GM12874 (cell line): Measurements from ENCODE around the gene RASSF10.

Experiments
- TF ChIP-seq, protein P1 (sequence below): IDR thresholded peaks from 2 replicates; pipeline ENCODE4 v1.5.1; 2011; ENCODE audit warnings: low read depth, mild to moderate bottlenecking, control low read depth, low read length, moderate library complexity; ENCODE audit not compliant: insufficient read depth

Gene RASSF10

DNA sequence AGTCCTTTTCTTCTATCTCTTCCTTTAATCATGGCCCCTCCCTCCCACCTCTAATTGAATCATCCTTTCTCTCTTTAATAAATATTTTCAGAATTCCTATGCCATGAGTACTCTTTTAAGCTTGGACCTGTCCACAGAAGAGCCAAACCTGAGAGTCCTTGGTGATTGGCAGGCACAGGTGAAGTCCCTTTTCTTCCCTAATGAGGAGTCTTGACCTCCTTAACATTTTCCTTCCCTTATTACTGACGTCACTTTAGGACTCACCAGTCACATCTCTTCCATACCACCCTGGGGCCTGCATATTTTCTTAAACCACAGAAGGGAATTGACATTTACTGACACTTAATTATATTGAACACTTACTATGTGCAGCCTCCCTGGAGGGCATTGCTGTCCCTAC, 41.0 kb upstream of the RASSF10 start:
- TF ChIP-seq, protein P1, sequence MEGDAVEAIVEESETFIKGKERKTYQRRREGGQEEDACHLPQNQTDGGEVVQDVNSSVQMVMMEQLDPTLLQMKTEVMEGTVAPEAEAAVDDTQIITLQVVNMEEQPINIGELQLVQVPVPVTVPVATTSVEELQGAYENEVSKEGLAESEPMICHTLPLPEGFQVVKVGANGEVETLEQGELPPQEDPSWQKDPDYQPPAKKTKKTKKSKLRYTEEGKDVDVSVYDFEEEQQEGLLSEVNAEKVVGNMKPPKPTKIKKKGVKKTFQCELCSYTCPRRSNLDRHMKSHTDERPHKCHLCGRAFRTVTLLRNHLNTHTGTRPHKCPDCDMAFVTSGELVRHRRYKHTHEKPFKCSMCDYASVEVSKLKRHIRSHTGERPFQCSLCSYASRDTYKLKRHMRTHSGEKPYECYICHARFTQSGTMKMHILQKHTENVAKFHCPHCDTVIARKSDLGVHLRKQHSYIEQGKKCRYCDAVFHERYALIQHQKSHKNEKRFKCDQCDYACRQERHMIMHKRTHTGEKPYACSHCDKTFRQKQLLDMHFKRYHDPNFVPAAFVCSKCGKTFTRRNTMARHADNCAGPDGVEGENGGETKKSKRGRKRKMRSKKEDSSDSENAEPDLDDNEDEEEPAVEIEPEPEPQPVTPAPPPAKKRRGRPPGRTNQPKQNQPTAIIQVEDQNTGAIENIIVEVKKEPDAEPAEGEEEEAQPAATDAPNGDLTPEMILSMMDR: no peak

DNA sequence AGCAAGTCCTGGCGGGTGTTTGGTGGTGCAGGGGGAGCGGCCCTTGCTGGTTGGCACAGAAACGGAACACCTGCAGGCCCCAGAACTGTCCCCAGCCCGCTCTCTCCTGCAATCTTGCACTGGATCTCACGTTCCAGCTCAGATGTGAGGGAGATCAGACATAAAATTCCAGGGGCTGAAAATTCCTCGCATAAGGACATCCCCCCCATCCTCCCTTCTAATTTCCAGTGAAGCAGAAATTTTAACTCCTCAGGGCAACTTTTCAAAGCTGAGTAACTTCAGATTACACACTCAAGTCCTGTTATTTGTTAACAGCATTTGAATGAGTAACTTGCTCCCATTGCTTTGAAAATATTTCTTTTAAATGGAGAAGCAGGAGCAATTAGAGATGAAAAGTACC, 40.3 kb upstream of the RASSF10 start:
- TF ChIP-seq, protein P1: no peak

DNA sequence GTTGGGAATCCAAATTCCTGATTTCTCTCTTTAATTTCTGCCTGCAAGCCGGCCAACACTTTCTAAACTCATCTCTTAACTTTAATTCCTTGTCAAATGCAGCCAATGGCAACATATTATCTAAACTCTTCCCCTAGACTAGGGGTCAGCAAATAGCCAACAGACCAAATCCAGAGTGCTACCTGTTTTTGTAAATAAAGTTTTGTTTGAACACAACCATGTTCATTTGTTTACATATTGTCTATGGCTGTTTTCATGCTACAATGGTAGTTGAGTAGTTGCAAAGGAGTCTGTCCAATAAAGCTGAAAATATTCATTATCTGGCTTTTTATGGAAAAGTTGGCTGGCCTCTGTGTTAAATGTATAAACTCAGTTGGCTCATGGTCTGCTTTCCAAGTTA, 37.2 kb upstream of the RASSF10 start:
- TF ChIP-seq, protein P1: no peak

DNA sequence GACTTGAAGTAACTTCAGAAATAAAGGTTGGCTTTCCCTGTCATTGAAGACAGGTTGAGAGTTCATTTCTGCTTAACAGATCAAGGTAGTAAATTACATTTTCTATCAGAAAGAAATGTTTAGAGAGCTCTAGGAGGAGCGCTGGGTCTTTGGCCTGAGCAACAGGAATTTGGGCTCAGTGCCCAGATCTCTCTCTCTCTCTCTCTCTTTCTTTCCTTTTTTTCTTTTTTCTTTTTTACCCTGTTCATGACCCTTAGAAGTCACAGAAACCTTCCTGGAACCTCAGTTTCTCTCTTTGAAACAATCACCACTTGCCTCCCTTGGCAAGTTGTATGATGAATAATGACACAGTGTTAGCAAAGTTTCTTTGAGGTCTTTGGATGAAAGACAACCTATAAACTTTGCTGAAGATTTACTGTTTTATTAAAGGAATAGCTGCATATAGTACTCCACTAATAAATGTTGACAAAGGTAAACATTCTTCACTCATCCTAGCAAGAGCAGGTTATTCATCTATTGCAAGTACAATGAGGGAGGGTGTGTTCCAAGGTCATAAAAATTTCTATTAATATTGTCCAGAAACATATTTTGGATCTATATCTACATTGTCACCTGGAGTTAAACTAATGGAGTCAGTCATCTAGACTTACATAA, 35.5 kb upstream of the RASSF10 start:
- TF ChIP-seq, protein P1: no peak

DNA sequence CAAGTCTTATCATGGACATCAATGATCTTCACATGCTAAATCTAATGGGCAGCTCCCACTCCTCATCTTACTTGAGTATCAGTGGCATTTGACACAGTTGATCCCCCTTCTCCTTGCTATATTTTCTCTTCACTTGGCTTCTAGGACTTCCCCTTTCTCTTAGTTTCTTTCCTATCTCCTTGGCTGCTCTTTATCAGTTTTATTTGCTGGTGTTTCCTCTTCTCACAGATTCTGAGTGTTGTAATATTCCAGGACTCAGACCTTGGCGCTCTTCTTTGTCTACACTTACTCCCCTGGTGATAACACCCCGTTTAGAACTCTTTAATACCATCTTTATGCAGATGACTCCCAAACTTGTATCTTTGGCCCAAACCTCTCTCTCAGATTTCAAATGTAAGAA, 33.9 kb upstream of the RASSF10 start:
- TF ChIP-seq, protein P1: no peak

DNA sequence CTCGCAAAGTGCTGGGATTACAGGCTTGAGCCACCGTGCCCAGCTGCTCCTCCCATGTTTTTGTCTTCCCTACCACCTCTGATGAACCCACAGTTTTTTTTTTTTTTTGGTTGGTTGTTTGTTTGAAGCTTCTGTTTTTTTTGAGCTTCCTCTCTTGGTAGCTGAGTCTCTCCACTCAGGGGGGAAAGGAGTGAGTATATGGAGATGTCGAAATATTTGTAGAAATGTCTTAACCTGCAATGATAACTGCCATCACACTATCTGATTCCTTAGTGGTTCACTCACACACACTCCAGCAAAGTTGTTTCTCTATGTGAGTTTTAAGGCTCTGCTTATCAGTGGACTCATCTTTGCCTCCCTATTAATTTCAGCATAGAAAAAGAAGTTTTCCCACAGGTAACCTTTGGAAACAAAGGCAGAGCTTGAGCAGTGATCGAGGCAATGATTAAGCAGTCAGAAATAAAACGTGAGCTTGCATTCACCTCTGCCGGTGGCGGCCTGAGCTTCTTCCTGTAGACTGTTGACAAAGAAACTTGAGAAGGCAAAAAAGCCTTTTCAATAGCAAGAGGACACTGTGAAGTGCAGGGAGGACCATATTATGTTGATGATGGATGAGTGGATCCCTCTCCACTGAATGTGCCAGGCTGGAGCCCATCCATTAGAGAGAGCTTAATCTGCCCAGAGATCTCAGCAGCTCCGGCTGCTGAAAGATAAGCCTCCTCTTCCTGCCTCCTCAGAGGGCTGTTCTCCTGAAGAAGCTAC, 29.0 kb upstream of the RASSF10 start:
- TF ChIP-seq, protein P1: no peak

DNA sequence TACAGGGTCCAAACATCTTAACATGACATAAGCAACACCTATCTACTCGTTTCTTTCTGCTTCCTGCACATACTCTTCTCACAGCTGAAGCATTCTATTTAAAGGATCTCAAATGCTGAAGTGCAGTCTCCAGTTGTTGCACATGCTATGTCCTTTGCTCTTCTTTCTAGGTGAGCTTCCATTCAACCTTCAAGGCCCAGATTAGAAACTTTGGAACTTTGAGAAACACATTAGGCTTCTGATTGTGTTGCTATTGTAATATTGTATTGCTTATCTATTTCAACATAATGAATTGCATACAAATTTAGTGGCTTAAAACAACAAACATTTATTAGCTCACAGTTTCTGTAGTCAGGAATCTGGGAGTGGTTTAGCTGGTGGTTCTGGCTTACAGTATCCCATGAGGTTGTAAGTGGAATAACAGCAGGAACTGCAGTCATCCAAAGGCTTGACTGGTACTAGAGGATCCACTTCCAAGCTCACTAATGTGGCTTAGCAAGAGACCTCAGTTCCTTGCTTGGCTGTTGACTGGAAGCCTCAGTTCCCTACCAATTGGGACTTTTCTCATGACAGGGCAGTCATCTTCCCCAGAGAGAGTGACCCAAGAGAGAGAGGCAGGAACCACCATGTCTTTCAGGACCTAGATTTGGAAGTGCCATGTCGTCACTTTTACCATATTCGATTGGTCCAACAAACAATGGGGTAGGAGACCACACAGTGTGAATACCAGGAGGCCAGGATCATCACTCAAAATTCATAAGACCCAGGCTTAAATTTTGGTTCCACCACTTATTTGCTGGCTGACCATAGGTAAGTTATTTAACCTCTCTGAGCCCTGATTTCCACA, 27.2 kb upstream of the RASSF10 start:
- TF ChIP-seq, protein P1: no peak
